Erythroblast (primary cell): ENCODE results near the gene IRF2.

ENCODE experiments used
- GATA1 ChIP-seq: IDR thresholded peaks from 2 replicates; pipeline ENCODE4 v1.6.1; 2011; ENCODE audit warnings: low read depth, mild to moderate bottlenecking, control low read depth, low read length, moderate library complexity
- POLR2A ChIP-seq: IDR thresholded peaks from 2 replicates; pipeline ENCODE4 v1.6.1; 2011; ENCODE audit warnings: mild to moderate bottlenecking, low read length

DNA sequence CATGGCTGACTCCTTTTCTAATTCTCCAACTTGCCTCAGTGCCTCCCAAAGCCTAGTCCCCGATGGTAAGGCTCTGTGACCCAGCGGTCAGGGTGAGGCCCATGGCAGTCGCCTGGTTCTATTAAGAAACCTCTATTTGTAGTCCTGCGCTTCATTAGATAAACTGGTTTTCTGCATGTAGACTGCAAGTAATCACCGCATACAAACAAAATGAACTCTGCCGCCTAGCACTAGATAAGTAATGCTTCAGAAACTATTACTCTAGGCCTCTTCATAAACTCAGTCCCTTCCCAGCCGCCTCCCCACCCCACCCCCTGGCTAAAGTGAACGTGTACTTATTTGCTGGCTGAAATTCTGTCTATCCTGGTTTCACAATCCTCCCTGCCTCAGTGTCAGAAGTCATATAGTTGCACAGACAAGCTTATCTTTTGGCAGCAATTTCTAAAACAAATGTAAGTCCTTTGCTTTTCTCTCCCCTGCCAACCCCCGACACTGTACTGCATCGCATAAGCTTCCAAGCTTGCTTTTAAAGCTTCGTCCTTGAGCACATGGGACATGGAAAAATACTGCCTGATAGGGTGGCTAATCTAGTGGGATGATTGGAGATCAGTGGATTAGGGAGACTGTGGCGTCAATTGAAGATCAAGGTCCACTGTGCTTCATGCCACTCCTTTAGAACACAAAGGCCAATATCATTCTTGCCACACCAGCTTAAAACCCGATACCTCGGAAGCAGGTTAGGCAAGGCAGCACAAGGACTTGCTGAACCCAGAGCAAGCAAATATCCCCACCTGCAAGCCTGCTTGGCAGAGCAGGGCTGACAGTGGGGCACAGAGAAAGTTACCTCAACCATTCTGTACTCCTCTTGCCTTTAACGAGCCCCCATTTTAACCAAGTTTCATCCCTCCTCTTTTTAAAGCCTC is 125.8 kb downstream of the IRF2 start:
- TF ChIP-seq POLR2A (no peak), GATA1 (no peak)
